Measurements from ENCODE around the gene VPREB1.
"Not testable (repeated sequence)": the region's sequence is repeated elsewhere in the genome, so short reads cannot be mapped to it uniquely, and the experiment has no call there.

VPREB1 gene

GRCh38 chr22:22258597-22259415, 14.2 kb downstream of the VPREB1 start:
- H3K4me3 Mint-ChIP-seq, H3K27ac Mint-ChIP-seq, H3K9me3 Mint-ChIP-seq, ATAC-seq, H3K4me1 Mint-ChIP-seq, H3K36me3 Mint-ChIP-seq: not testable (repeated sequence)
- peaks cover 20% of the 10 kb centered on the region for H3K27me3 Mint-ChIP-seq

DNA sequence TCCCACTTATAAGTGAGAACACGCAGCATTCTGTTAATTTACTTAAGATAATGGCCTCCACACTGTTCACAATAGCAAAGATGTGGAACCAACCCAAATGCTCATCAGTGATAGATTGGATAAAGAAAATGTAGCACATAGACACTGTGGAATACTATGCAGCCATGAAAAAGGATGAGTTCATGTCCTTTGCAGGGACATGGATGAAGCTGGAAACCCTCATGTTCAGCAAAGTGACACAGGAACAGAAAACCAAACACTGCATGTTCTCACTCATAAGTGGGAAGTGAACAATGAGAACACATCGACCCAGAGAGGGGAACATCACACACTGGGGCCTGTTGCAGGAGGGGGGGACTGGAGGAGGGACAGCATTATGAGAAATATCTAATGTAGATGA, 15.6 kb downstream of the VPREB1 start:
- not testable (repeated sequence) for H3K4me1 Mint-ChIP-seq, H3K36me3 Mint-ChIP-seq, ATAC-seq, H3K27ac Mint-ChIP-seq, H3K9me3 Mint-ChIP-seq, H3K4me3 Mint-ChIP-seq
- peaks cover 15% of the 10 kb centered on the region for H3K27me3 Mint-ChIP-seq

DNA sequence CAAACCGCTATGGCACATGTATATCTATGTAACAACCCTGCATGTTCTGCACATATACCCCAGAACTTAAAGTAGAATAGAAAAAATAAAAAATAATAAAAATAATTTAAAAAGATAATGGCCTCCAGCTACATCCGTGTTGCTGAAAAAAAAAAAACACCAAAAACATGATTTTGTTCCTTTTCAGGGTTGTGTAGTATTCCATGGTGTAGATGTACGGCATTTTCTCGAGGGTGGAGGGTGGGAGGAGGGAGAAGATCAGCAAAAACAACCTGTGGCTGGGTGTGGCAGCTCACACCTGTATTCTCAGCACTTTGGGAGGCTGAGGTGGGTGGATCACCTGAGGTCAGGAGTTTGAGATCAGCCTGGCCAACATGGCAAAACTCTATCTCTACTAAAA, 16.0 kb downstream of the VPREB1 start:
- not testable (repeated sequence) for ATAC-seq, H3K36me3 Mint-ChIP-seq, H3K4me3 Mint-ChIP-seq, H3K4me1 Mint-ChIP-seq, H3K9me3 Mint-ChIP-seq, H3K27ac Mint-ChIP-seq
- peaks cover 10% of the 10 kb centered on the region for H3K27me3 Mint-ChIP-seq

DNA sequence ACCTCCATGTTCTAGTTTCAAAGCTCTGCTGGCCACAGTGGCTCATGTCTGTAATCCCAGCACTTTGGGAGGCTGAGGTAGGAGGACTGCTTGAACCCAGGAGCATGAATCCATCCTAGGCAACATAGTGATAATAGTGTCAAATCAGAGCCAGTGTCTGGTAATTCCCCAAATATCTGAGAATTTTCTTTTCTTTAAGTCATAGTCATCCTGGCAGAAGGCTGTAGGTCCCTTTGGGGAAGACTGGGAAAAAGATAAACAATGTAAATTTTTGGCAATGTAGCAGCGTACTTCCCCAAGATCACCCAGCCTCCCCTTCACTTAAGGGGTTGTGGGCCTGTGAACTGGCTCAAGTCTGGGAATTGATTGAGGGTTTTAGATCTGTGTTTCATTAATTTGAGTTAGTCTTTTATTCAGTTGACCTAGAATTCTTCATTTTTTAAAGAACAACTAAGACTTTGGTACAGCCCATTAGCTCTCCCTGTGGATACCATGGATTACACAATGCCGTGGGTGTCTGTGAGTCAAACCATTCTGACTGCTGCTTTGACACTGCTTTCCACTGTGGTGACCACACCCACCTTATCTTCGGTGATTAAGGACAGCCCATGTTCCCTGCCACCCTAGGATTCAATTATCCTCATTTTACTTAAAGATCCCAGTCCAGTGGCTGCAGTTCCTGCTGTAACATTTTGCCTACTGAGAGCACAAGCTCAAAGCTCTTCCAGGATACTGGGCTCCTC, 17.9 kb downstream of the VPREB1 start:
- H3K27me3 Mint-ChIP-seq, H3K4me3 Mint-ChIP-seq, H3K4me1 Mint-ChIP-seq, ATAC-seq, H3K9me3 Mint-ChIP-seq, H3K36me3 Mint-ChIP-seq, H3K27ac Mint-ChIP-seq: not testable (repeated sequence)

GRCh38 chr22:22263823-22264222, 19.2 kb downstream of the VPREB1 start:
- H3K36me3 Mint-ChIP-seq, ATAC-seq, H3K27ac Mint-ChIP-seq, H3K4me3 Mint-ChIP-seq, H3K27me3 Mint-ChIP-seq, H3K4me1 Mint-ChIP-seq, H3K9me3 Mint-ChIP-seq: not testable (repeated sequence)

GRCh38 chr22:22270036-22270676, 25.6 kb downstream of the VPREB1 start:
- not testable (repeated sequence) for H3K4me1 Mint-ChIP-seq, H3K9me3 Mint-ChIP-seq, H3K4me3 Mint-ChIP-seq, H3K27me3 Mint-ChIP-seq, H3K36me3 Mint-ChIP-seq, ATAC-seq, H3K27ac Mint-ChIP-seq

- not testable (repeated sequence) for H3K36me3 Mint-ChIP-seq, H3K9me3 Mint-ChIP-seq, H3K4me3 Mint-ChIP-seq, H3K4me1 Mint-ChIP-seq, ATAC-seq, H3K27ac Mint-ChIP-seq, H3K27me3 Mint-ChIP-seq
Observed at GRCh38 chr22:22277423-22277822, 32.8 kb downstream of the VPREB1 start.

DNA sequence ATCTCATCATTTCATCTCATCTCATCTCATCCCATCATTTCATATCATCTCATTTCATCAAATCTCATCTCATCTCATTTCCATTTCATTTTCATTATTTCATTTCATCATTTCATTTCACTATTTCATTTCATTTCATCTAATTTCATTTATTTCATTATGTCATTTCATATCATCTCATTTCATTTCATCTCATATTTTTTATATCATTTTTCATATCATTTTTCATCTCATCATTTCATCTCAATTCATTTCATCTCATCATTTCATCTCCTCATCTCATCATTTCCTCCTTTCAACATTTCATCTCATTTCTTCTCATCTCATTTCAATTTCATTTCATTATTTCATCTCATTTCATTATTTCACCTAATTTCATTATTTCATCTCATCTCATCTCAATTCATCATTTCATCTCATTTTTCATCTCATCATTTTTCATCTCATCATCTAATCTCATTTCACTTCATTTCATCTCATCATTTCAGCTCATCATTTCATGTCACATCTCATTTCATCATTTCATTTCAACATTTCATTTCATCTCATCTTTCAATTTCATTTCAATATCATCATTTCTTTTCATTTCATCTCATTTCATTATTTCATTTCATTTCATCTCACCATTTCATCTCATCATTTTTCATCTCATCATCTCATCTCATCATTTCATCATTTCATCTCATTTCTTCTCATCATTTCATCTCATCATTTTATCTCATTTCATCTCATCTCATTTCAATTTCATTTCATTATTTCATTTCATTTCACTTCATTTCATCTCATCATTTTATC, 40.6 kb downstream of the VPREB1 start:
- H3K9me3 Mint-ChIP-seq, H3K27me3 Mint-ChIP-seq, H3K4me3 Mint-ChIP-seq, ATAC-seq, H3K27ac Mint-ChIP-seq, H3K4me1 Mint-ChIP-seq: not testable (repeated sequence)
- H3K36me3 Mint-ChIP-seq = peaks cover 12% of the 10 kb centered on the region

DNA sequence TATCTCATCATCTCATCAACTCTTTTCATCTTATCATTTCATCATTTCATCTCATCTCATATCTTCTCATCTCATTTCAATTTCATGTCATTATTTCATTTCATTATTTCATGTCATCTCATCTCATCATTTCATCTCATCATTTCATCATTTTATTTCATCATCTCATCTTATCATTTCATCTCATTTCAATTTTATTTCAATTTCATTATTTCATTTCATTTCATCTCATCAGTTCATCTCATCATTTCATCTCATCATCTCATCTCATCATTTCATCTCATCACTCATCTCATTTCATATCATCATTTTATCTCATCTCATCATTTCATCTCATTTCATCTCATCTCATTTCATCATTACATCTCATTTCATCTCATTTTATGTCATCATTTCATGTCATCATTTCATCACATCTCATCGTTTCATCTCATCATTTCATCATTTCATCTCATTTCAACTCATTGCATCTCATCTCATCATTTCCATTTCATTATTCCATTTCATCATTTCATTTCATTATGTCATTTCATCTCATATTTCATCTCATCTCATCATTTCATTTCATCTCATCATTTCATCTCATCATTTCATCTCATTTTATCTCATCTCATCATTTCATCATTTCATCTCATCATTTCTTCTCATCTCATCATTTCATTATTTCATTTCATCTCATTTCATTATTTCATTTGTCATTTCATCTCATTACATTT, 42.0 kb downstream of the VPREB1 start:
- peaks cover 14% of the 10 kb centered on the region for H3K36me3 Mint-ChIP-seq
- H3K4me3 Mint-ChIP-seq, H3K9me3 Mint-ChIP-seq, H3K27ac Mint-ChIP-seq, ATAC-seq, H3K27me3 Mint-ChIP-seq, H3K4me1 Mint-ChIP-seq: not testable (repeated sequence)

GRCh38 chr22:22287106-22287626, 42.6 kb downstream of the VPREB1 start:
- H3K4me1 Mint-ChIP-seq, H3K4me3 Mint-ChIP-seq: not testable (repeated sequence)
- peaks cover 14% of the 10 kb centered on the region for H3K36me3 Mint-ChIP-seq

GRCh38 chr22:22289666-22290065, 45.1 kb downstream of the VPREB1 start:
- H3K4me3 Mint-ChIP-seq, H3K9me3 Mint-ChIP-seq, ATAC-seq, H3K27ac Mint-ChIP-seq, H3K27me3 Mint-ChIP-seq: not testable (repeated sequence)
- peaks cover 13% of the 10 kb centered on the region for H3K4me1 Mint-ChIP-seq
- peaks cover 32% of the 10 kb centered on the region for H3K36me3 Mint-ChIP-seq

More at GRCh38 chr22:22287106-22287626, 42.6 kb downstream of the VPREB1 start:
- H3K27me3 Mint-ChIP-seq, ATAC-seq, H3K9me3 Mint-ChIP-seq, H3K27ac Mint-ChIP-seq: not testable (repeated sequence)

DNA sequence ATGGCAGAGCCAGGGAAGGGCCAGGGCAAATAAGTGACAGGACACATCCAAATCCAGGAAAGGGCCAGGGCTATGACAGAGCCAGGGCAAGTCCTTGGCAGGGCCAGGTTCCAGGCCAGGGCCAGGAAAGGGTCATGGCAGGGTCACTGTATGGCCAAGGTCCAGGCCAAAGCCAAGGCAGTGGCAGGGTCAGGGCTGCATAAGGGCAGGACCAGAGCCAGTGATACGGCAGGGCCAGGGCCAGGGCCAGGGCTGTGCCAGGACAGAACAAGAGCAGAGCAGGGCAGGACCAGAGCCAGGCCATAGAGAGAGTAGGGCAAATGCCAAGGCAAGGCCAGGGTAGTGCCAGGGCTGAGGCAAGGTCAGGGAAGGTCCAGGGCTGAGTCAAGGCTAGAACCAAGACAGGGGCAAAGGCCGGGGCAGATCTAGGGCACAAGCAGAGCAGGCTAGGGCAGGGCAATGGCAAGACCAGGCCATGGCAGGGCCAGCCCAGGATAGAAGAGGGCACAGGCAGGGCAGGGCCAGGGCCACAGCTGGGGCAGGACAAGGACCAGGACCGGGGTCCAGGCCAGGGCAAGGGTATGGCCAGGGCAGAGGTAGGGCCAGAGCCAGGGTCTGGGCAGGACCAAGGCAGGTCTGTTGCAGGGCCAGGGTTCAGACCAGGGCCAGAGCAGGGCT, 46.7 kb downstream of the VPREB1 start:
- peaks cover 19% of the 10 kb centered on the region for H3K4me1 Mint-ChIP-seq
- not testable (repeated sequence) for H3K27me3 Mint-ChIP-seq, H3K4me3 Mint-ChIP-seq, H3K9me3 Mint-ChIP-seq, H3K27ac Mint-ChIP-seq, ATAC-seq
- peaks cover 32% of the 10 kb centered on the region for H3K36me3 Mint-ChIP-seq

- H3K27me3 Mint-ChIP-seq, H3K9me3 Mint-ChIP-seq, H3K4me3 Mint-ChIP-seq, ATAC-seq, H3K27ac Mint-ChIP-seq: not testable (repeated sequence)
- Mint-ChIP-seq H3K4me1 (peaks cover 29% of the 10 kb centered on the region), H3K36me3 (peaks cover 32% of the 10 kb centered on the region)
Observed at GRCh38 chr22:22292656-22293055, 48.1 kb downstream of the VPREB1 start.

- peaks cover 32% of the 10 kb centered on the region for H3K36me3 Mint-ChIP-seq
- H3K27me3 Mint-ChIP-seq, H3K4me3 Mint-ChIP-seq, H3K9me3 Mint-ChIP-seq, ATAC-seq, H3K27ac Mint-ChIP-seq: not testable (repeated sequence)
- peaks cover 30% of the 10 kb centered on the region for H3K4me1 Mint-ChIP-seq
Observed at GRCh38 chr22:22293436-22293835, 48.9 kb downstream of the VPREB1 start.

Data from stimulated activated memory B cell treated with anti-CD40 and anti-IgM and Interleukin-4, amounts not matched to agents 10 μg/mL and 1 μg/mL and 100 μg/mL, for 72 hours (primary cell).